Keratinocyte (primary cell): ENCODE results near the gene RAD54L. TPM values are rescaled to one million over a fixed set of nuclear protein-coding genes. Genes with fewer than 3 reads are reported as not detected.
A peak's percentile ranks its signal among the peaks of the same experiment; 100 is the strongest.

Experiments used
- DNase-seq: peaks from one replicate; pipeline ENCODE4 v3.0.0-alpha.2; 2011; ENCODE audit warnings: low read depth, missing footprints, low spot score
- FAIRE-seq: peaks from 2 replicates; lab custom pipeline; 2011; peaks lifted over from hg19 to GRCh38; lab: Jason Lieb, UNC
- H2AFZ ChIP-seq: 2 replicates; pipeline ENCODE4 v1.6.0; 2012; ENCODE audit warnings: low read length, control low read depth, inconsistent platforms; ENCODE audit not compliant: control insufficient read depth
- H3K27ac ChIP-seq: 2 replicates; pipeline ENCODE4 v1.5.1; 2011; ENCODE audit warnings: low read length; ENCODE audit not compliant: control insufficient read depth, insufficient read depth
- H3K27me3 ChIP-seq: 3 replicates; pipeline ENCODE4 v1.6.0; 2011; ENCODE audit warnings: low read length; ENCODE audit not compliant: control insufficient read depth, insufficient read depth; ENCODE audit errors: extremely low read depth
- H3K36me3 ChIP-seq, 2 experiments: 2 replicates in 1 of 2; 3 replicates in 1 of 2; pipeline ENCODE4 v1.5.1; 2011; ENCODE audit warnings: low read length in 2 of 2, mild to moderate bottlenecking in 1 of 2; ENCODE audit not compliant: control insufficient read depth in 2 of 2, insufficient read depth in 2 of 2; ENCODE audit errors: extremely low read depth in 1 of 2
- H3K4me1 ChIP-seq: 3 replicates; pipeline ENCODE4 v1.5.1; 2011; ENCODE audit warnings: low read length; ENCODE audit not compliant: control insufficient read depth, insufficient read depth; ENCODE audit errors: extremely low read depth
- H3K4me2 ChIP-seq: 3 replicates; pipeline ENCODE4 v1.6.0; 2011; ENCODE audit warnings: low read depth, low read length; ENCODE audit not compliant: control insufficient read depth, insufficient read depth; ENCODE audit errors: extremely low read depth
- H3K4me3 ChIP-seq, 3 experiments: fragments of 200-600 bp in 1 of 3; sonication (generic) in 1 of 3; 2 replicates in 2 of 3; 3 replicates in 1 of 3; pipeline ENCODE4 v1.5.1; 2011 to 2016; ENCODE audit warnings: low read length in 3 of 3, mild to moderate bottlenecking in 3 of 3, control low read depth in 2 of 3, inconsistent platforms in 1 of 3, low read depth in 1 of 3, mixed read lengths in 1 of 3, mixed run types in 1 of 3, moderate library complexity in 1 of 3; ENCODE audit not compliant: control insufficient read depth in 2 of 3, insufficient read depth in 2 of 3; ENCODE audit errors: extremely low read depth in 1 of 3
- H3K79me2 ChIP-seq: 2 replicates; pipeline ENCODE4 v1.6.0; 2012; ENCODE audit warnings: low read length; ENCODE audit not compliant: control insufficient read depth, insufficient read depth
- H3K9ac ChIP-seq: 3 replicates; pipeline ENCODE4 v1.6.0; 2011; ENCODE audit warnings: low read length; ENCODE audit not compliant: control insufficient read depth, insufficient read depth; ENCODE audit errors: extremely low read depth
- H3K9me1 ChIP-seq: 3 replicates; pipeline ENCODE4 v1.6.0; 2011; ENCODE audit warnings: low read length; ENCODE audit not compliant: control insufficient read depth, insufficient read depth; ENCODE audit errors: extremely low read depth
- H3K9me3 ChIP-seq: 2 replicates; pipeline ENCODE4 v1.5.1; 2012; ENCODE audit warnings: low read depth, low read length; ENCODE audit not compliant: control insufficient read depth
- H4K20me1 ChIP-seq: 3 replicates; pipeline ENCODE4 v1.6.0; 2011; ENCODE audit warnings: low read length; ENCODE audit not compliant: control insufficient read depth, insufficient read depth; ENCODE audit errors: extremely low read depth
- EZH2 ChIP-seq: IDR thresholded peaks from one replicate; pipeline ENCODE4 v1.6.1; 2012; ENCODE audit warnings: inconsistent platforms, mild to moderate bottlenecking, low read length, moderate library complexity
- dilution Hi-C: fragments of 300-500 bp; cut with MboI; formaldehyde crosslinking; loops from one replicate; pipeline ENCODE4 v1.7.0; 2020; ENCODE audit warnings: low sequenced_read_pairs; ENCODE audit not compliant: extremely low pct_ligation_motif_present
- polyA plus RNA-seq, 5 experiments: library from polyadenylated mRNA; depleted of rRNA in 3 of 5; stranded (reverse) in 3 of 5; stranded (forward) in 1 of 5; unstranded in 1 of 5; fragments of >200 nt; gene quantifications; 1 replicate in 1 of 5; 2 replicates in 3 of 5; 3 replicates in 1 of 5; pipeline versions ENCODE4 v1.2.1 to v1.2.3, GENCODE V29; 2011 to 2012; ENCODE audit warnings: missing spikeins in 2 of 5, low read depth in 1 of 5, low replicate concordance in 1 of 5
- TF ChIP-seq, protein P1 (sequence below), 3 experiments: IDR thresholded peaks in 1 of 3; conservative IDR thresholded peaks in 1 of 3; optimal IDR thresholded peaks in 1 of 3; 2 replicates in 2 of 3; 3 replicates in 1 of 3; pipeline versions ENCODE3 to v1.5.1; 2011; ENCODE audit warnings: low read length in 3 of 3, mild to moderate bottlenecking in 3 of 3, moderate library complexity in 2 of 3, control low read depth in 1 of 3, inconsistent platforms in 1 of 3; ENCODE audit not compliant: insufficient read depth in 2 of 3; ENCODE audit errors: extremely low read depth in 1 of 3

Gene RAD54L
- polyA plus RNA-seq, 1 donor (not counting 4 experiments of a cell fraction or from before 2014, with no cell fraction given) = 3.8 TPM

DNA sequence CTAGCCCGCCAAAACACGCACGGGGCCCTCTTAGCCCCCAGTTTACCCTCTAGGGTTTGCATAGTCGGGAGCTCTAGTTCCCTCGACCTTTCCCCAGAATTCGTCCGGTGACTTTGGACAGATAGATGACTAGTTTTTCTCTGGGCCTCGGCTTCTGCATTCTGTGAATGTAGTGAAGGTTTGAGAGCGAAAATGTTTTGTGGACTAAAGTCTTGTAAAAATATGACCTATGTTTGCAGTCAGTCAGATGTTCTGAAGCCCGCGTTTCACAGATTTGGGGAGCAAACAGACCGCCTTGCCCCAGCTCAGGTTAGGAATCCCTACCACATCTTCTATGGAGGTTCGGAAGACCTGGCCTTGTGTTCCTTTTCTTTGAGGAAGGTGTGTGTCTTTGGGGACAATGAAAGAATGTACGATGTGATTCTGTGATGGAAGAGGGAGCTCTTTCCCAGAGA, 56.3 kb downstream of the RAD54L start:
- Histone ChIP-seq H4K20me1 (peaks cover 3% of the 10 kb centered on the region), H3K9ac (peak overlapping the region; percentile 96), H3K27ac (peak overlapping the region; percentile 98), H3K9me3 (no peaks in the 10 kb centered on the region), H3K4me1 (peaks cover 21% of the 10 kb centered on the region), H3K9me1 (no peaks in the 10 kb centered on the region), H3K27me3 (no peaks in the 10 kb centered on the region), H3K4me3 (peak overlapping the region; percentile 76 to 99 (median 99)), H3K4me2 (peak overlapping the region; percentile 80), H3K79me2 (peaks cover 95% of the 10 kb centered on the region), H2AFZ (peak overlapping the region; percentile 94), H3K36me3 (peaks cover 0 to 2% of the 10 kb centered on the region in 2 experiments)
- dilution Hi-C loops = no loop called here
- no peak for DNase-seq
- FAIRE-seq = no peak
- no peak for TF ChIP-seq EZH2
- TF ChIP-seq, protein P1, sequence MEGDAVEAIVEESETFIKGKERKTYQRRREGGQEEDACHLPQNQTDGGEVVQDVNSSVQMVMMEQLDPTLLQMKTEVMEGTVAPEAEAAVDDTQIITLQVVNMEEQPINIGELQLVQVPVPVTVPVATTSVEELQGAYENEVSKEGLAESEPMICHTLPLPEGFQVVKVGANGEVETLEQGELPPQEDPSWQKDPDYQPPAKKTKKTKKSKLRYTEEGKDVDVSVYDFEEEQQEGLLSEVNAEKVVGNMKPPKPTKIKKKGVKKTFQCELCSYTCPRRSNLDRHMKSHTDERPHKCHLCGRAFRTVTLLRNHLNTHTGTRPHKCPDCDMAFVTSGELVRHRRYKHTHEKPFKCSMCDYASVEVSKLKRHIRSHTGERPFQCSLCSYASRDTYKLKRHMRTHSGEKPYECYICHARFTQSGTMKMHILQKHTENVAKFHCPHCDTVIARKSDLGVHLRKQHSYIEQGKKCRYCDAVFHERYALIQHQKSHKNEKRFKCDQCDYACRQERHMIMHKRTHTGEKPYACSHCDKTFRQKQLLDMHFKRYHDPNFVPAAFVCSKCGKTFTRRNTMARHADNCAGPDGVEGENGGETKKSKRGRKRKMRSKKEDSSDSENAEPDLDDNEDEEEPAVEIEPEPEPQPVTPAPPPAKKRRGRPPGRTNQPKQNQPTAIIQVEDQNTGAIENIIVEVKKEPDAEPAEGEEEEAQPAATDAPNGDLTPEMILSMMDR (optimal IDR thresholded peaks at IDR 0.05 in 1 of 3, IDR thresholded peaks at IDR 0.05 in 1 of 3, conservative IDR thresholded peaks at IDR 0.05 in 1 of 3; ENCODE audit: extremely low read depth in 1 of 3, insufficient read depth in 2 of 3, low read length in 3 of 3) = no peak

DNA sequence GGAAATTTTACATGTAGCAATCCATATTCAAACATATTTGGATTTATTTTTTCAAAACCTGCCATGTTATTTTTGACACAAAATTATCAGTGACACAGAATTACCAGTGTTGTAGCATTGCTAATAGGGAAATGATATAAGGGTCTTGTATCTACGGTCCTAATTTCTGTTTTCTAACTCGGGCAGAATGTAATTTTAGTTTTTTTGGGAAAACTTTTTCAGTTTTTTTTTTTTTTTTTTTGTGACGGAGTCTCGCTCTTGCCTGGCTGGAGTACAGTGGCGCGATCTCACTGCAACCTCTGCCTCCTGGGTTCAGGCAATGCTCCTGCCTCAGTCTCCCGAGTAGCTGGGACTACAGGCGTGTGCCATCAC, 58.6 kb downstream of the RAD54L start:
- H3K9me1 ChIP-seq = no peaks in the 10 kb centered on the region
- peaks cover 12% of the 10 kb centered on the region in 2 experiments for H3K36me3 ChIP-seq
- DNase-seq (no peak), FAIRE-seq (no peak)
- TF ChIP-seq, protein P1 (optimal IDR thresholded peaks at IDR 0.05 in 1 of 3, IDR thresholded peaks at IDR 0.05 in 1 of 3, conservative IDR thresholded peaks at IDR 0.05 in 1 of 3; ENCODE audit: extremely low read depth in 1 of 3, insufficient read depth in 2 of 3, low read length in 3 of 3) = no peak
- TF ChIP-seq EZH2 = no peak
- H3K4me3 ChIP-seq = no peak overlapping the region
- H4K20me1 ChIP-seq = peaks cover 3% of the 10 kb centered on the region
- H3K4me2 ChIP-seq = no peak overlapping the region
- H3K9me3 ChIP-seq = no peaks in the 10 kb centered on the region
- H3K9ac ChIP-seq = no peak overlapping the region
- peaks cover 13% of the 10 kb centered on the region for H3K4me1 ChIP-seq
- dilution Hi-C loops = no loop called here
- no peak overlapping the region for H3K27ac ChIP-seq
- no peak overlapping the region for H2AFZ ChIP-seq
- no peaks in the 10 kb centered on the region for H3K27me3 ChIP-seq
- peaks cover 85% of the 10 kb centered on the region for H3K79me2 ChIP-seq
